HG03097 (cell line): ENCODE results near the gene PCNX2.

Experiments used
- ATAC-seq: cut with Tn5 transposase; IDR thresholded peaks from one replicate; pipeline ENCODE4 v1.9.1; 2021; ENCODE audit not compliant: unreplicated experiment, low FRiP score

The PCNX2 gene

DNA sequence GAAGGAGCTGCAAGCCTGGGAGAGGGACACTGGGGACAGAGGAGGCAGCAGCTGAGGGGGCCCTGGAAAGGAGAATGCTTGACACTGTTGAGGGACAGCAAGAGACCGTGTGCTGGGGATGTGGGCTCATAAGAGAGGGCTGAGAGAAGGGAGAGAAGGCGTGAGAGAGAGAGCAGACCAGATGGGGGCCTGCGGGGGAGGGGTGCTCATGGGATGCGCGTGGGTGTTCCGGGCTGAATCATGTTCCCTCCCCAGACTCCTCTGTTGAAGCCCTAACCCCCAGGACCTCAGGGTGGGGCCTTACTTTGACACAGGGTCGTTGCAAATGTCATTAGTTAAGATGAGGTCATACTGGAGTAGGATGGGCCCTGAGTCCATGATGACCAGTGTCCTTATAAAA, 304.3 kb downstream of the PCNX2 start:
- ATAC-seq, result no peak

DNA sequence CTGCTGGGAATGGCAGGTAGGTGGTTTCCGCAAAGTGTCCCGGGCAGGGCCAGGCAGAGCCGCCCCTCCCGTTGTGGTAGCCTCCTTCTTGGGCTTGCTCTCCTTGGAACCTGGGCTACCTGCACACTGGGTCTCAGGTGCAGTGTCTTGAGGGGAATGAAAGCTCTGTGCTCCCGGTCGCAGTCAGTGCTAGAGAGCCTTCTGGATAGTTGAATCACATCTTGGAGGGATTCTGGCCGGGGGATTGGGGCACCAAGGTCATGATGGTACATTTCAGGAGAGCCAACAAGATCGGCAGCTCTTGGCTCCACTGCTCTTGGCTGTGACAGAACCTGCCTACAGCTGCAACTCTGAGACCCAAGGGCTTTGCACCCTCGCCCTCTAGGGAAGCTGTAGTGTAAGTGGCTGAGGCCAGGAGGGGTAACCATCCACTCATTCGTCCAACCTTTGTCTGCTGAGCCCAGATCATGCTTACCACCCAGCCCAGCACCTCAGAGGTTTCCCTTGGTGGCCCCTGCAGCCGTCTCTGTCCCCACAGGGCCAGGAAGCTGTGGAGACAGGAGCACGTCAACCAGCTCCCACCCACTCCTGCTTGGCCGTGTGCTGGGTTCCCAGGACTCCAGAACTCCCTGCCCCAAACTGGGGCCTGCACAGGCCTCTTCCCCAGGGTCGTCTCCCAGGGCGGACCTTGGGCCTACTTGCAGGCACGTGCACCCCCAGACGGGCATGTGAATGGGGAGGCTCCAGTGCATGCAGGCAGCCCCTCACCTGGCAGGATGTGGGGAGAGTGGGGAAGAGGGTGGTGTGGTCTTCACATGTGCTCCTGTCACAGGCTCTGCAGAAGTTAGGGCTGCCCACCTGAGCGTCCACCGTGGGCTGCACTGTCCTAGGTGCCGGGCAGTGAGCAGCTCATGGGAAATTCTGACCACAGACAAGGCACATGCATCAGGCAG, 305.1 kb downstream of the PCNX2 start:
- no peak for ATAC-seq

DNA sequence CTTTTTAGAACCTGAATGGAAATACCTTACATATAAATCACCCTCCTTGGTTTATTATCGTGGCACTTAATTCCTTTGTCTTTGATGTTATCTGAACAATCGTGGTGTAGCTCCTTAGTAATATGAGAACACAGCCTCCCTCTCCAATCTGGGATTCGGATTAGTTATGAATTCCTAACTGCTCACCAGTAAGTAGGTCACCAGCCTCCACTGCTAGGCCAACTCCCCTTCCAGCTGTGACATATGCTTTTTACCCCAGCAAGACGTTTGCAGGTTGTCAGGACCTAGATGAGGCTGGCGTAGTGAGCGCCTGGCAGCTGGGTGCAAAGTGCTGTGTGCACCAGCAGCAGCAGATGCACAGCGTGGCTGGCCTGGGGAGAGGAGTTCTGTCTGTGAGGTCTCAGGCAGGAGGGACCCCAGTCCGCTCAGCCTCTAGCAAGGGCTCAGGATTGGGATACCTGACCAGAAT, 306.9 kb downstream of the PCNX2 start:
- no peak for ATAC-seq

DNA sequence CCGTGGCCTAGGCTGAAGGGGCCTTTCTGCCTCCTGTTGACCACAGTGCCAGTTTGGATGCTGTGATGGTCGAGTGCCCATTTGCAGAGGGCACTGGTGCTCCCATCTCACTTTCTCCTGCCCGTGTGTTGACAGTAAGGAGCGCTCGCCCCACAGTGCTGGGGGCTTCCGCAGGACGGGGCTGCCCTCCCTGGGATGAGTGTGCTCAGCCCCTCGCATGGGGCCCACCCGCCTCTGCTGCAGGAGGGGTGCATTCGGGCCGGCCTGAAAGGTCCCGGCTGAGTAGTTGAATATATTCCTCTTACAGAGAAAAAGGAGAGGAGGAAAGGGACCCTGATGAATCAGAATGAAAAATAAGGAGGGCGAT, 307.8 kb downstream of the PCNX2 start:
- no peak for ATAC-seq

DNA sequence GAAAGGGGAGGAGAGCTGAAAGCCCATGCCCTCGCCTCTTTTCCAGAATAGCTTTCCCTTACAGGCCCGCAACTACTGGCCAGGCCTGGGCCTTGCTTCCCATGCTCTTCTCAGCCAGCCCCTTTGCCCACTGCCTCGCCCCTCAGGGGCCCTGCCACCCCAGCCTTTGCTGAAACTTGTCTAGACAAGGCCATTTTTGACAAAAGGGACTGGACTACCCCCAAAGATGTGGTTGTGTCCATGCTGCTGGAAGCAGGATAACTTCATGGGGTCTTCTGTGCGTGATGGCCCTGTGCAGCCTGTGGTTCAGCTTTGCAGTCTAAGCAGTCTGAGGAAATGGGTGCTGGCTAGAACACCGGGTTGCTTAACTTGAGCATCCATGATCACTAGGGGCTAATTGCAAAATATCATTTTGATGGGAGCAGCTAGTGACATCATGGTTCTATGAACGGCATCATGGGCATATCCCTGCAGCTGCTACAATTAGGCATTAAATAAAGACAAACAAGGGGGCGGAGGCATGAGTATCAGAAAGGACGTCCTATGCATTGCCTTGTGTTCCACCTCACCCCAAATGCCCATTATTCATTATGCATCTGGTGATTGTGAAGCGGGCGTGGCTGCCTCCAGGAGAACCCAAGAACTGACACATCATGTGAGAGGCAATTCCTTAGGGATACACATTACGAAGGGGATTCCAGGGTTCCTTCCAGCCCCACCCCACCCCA, 308.3 kb downstream of the PCNX2 start:
- ATAC-seq, result no peak

DNA sequence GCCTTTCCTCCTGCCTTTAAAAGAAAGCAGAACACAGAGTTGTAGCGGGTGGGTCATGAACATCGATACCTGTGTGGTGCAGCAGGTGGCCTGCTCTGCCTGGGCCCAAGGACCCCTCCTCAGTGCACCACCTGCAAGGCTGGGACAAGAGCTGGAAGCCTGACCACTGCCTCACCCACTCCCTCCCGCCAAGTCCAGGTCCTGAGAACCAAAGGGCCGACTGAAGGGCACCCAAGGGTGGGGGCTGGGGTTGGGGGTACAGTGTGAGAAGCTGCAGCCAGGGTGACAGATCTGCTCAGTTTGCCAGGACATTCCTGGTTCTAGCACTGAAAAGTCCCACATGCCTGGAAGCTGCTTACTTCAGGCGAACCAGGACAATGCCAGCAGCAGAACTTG, 309.0 kb downstream of the PCNX2 start:
- ATAC-seq, result no peak

DNA sequence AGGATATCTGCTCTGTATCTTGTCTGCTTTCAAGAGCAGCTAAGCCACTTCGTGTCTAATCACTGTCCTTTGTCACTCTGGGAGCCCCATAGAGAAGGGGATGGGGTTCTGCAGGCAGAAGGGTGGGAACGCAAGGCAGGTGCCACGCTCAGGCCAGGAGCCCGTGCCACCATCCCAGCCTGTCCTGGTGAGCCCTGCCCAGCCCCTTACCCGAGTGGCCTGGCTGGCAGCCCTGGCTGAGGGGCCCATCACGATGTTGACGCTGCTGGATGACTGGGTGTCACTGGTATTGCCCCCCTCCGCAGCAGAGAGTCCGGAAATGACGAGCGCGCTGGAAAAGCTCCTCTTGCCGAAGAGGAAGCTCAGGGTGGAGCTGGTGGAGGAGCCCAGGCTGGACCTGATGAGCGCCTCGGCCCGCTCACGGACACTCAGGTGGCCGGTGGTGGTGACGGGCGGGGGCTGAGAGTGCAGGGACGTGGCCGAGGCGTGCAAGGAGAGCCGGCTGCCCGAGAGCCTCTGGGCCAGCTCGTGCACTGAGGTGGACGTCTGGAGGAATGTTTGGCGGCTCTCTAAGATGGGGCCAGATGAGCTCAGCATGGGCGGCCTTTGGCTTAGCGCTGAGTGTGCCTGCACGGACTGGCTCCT, 309.5 kb downstream of the PCNX2 start:
- ATAC-seq, result no peak

DNA sequence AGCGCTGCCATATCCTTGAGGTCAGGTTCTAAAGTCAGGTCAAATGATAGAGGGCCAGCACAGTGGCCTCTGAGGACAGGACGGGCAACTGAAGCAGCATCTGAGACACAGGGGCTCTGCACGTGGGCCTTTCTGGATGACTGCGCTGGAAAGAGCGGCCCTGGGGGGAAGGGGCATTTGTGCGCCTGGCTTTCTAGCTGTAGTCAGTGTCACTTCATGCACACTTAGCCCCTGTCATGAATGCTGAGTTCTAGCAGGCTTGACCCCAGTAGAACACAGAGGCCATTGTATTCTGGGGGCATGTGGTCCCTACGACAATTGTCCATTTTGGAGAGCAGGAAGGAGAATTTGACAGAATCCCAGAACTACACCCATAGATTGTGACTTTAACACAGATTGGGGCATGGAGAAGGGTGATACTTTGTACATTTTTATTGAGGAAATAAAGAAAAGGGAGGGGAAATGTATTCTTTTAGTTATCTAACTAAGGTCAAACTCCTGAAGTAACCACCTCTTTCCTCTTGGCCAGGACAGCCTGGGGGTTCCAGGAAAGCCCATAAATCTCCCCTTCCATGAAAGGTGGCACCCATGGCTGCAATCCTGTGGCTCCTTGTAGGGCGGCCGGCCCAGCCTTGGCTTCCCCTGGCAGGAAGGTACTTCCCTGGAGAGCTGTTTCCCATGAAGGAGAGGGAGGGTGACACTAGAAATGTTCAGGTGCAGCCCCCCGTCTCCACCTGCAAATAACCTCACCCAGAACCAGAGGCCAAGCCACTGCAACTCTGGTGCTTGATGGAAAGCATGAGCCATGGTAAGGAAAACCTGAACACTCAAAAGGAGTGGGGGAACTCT, 310.7 kb downstream of the PCNX2 start:
- ATAC-seq, result no peak

DNA sequence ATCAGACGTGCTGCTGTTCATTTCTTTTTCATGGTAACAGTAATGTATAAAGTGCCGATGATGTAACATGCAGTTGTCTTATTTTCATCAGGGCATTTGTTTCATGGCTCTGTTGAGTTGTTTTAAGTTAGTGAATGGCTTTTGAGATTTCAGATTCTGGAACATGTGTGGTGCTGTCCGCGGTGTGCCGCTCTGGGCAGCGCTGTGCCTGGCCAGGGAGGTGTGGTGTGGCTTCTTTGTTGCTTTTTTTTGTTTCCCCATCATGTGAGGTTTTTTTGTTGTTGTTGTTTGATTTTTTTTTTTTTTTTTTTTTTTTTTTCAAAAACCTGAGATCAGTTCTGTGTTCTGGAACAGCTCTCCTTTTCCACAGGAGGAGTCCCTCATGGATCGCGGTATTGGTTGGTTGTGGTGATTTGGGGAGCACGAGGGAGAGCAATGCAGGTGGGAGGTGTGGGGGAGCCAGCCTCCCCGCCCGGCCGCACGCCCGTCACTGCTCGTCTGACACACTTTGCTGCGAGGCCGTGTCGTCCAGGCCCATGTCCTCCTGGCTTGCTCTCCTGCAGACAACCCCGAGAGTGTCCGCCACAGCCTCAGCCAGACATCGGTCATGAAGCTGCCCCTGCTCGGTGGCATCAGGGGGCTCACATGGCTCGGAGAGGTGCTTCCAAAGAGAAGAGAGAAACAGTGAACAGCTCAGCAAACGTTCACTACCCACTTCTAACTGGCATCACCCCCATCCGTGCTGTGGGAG, 311.5 kb downstream of the PCNX2 start:
- no peak for ATAC-seq

DNA sequence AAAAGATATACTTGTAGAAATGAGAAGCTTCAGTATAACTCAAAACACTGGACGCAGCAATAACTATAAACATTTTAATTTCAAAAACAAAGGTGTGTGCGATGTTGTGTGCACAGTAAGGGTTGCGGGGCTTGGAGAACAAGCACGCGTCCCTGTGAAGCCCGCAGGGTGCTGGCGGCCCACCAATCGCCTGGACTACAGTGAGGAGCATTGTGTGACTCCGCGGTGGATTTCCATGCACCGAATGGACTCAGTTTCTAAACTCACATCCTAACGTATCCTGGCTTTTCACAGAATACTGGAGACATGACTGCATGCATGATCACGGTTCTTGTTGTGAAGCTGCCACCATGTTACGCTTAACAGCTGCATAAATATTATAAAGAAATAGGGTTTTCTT, 312.1 kb downstream of the PCNX2 start:
- ATAC-seq, result no peak

DNA sequence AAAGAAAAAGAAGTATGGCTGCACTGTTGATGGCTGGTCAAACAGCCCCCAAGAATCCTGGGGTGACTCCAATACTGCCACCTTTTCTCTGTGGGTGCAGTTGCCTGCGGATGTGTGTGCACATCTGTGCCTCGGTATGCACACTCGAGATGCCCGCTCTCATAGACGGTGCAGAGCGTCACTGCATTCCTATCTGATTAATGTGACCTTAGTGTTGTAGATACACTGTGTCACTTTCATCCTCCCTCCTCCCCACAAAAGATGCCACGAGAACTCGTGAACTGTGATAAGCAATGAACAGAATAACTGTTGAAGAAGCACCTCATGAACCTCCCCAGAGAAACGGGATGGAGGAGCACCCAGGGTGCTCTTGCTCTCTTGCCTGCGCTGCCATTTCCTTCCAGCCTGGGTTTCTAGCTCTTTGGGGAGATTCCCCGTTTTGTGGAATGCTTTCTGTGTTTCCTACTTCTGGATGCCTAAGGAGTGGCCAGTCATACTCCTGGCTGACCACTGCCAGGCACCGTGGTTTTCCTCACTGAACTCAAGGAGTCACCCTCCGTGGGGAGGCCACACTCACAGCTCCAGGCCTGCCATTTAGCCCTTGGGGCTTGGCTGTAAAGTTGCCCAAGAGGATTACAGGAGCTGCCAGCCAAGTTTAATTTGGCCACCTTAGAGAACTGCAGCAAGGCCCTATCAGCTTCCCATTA, 313.1 kb downstream of the PCNX2 start:
- no peak for ATAC-seq

DNA sequence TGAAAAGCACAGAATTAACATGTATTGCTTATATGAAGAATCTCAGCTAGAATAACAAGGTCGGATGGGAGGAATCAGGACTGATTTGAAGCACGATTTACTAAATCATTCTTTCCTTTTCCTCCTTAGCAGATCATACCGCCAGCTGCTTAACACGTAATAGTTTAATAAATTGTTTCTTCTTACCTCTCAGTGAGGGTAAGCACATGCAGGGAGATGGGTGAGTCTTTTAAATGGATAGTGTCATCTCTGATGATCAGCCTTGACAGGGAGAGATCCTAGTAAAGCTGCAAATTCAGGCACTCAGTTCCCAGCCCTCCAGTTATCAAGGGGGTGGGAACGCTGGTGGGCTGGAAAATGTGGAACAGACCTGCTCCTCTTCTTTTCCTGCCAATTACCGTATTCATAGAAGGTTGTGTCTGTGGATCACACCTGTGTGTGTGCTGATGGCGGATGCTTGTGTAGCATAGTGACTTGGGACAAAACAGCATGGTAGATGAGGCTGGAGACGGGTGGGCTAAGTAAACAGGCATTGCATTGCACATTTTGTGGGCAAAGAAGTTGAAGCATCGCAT, 314.5 kb downstream of the PCNX2 start:
- no peak for ATAC-seq

DNA sequence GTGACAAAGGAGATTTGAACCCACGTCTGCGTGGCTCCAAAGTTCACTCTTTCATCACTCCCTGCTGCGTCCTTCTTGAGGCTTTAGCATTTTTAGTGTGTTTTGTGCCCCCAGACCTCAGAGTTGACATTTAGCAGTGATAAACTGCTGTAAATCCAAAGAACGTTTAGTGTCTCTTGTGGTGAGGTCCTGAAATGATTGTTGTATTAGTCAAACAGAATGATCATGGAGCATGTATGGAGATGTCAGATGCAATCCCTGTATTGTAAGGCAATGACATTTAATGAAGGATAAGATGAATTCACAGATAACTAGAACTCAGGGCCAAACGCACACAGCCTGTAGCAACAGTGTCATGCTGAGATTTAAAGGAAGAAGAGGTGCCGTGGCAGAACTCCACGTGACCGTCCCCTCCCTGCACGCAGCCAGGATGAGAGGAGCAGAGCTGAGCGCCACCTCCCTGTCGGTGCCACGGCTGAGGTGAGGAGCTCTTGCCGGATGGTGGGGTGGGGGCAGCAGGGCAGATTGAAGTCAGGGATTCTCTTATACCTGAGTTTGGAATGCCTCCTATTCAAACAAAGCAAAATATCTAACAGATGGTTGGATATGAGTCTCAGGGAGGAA, 315.1 kb downstream of the PCNX2 start:
- ATAC-seq, result no peak

DNA sequence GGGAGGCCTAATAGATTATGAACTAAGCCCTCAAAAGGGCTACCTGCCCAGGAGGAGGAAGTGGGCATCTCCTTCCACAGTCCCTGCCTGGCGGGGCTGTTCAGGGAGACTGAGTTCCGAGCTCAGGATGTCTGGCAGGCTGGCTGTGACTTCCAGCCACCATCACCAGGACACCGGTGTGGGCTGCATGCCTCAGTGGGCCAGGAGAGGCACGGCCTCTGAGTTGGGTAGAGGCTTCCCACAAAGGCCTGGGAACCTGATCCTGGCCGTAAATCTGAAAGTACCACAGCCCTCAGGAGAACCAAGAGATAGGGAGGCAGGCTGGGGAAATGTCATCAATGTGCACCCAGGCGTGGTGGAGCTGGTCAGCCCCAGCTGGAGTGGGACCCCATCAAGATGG, 316.0 kb downstream of the PCNX2 start:
- ATAC-seq, result no peak

DNA sequence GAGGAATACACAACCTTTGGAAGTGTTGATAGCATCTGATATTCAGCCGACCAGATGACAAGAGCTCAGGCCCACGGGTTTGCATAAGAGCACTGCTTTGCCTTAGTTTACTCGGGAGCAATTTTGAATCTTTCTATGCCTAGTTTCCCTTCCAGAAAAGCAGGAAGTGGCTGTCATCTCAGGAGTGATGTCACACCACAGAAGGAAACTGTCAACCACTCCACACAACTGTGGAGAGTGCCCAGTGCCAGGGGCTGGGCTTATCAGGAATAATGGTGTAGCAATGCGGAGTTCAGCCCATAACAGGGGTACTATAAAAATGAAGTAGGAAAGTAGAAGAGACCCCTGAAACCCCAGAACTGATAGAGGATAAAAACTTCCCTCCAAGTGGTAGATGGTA, 316.7 kb downstream of the PCNX2 start:
- ATAC-seq, result no peak

DNA sequence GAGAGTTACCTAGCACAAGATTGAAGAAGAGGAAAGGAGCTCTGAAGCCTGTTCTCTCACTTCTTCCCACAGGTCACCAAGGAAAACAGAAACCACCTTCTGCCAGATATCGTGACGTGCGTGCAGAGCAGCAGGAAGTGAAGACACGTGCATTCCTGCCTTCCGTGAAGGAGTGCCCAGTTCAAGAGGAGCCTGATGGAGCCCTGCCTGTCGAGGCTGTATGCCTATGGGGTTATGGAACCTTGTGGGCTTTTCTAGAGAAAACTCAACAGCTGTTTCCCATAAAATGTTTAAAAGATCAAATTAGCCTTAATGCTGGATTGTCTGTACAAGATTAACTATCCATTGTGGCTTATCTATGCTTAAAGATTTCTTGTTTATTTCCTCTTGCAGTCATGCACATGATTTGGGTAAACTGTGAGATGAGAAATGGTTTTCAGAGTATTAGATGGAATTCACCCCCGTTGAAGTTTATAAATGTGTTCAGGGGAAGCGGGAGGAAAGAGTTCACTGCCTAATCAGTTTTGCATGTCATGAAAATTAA, 317.4 kb downstream of the PCNX2 start:
- no peak for ATAC-seq

DNA sequence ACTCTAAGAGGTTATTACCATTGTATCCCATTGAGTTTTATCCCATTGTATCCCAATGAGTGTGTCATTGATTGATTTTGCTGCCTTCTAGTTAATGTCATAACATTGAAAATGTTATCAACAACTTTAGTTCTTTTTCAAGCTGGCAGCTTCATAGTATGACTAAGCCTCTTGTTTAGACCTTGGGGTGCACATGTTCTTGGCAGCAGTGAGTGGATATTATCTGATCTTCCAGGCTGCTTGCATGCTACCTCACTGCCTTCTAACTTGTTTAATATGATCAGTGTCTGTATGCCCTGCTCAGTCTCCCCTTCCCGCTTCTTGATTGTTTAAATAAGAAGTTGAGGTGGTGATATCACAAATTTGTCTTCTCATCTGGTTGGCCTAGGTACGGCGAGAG, 320.6 kb downstream of the PCNX2 start:
- ATAC-seq, result no peak
